Astrocyte of the spinal cord (primary cell): Measurements from ENCODE around the gene MUC7.

ENCODE experiments used
- DNase-seq: peaks from one replicate; pipeline ENCODE4 v3.0.0; 2011; ENCODE audit warnings: low read depth, low spot score
- H3K4me3 ChIP-seq: 2 replicates; pipeline ENCODE4 v1.5.1; 2011; ENCODE audit warnings: low read depth, mild to moderate bottlenecking, low read length, moderate library complexity
- CTCF ChIP-seq: IDR thresholded peaks from 2 replicates; pipeline ENCODE4 v1.5.1; 2012; ENCODE audit warnings: low read depth, mild to moderate bottlenecking, low read length, inconsistent platforms
- in situ Hi-C: cut with HindIII; loops from 2 replicates; pipeline ENCODE4 v1.10.0; 2017; ENCODE audit warnings: low sequenced_read_pairs

The MUC7 gene

GRCh38 chr4:70522626-70523025 is 50.6 kb downstream of the MUC7 start:
- DNase-seq = no peak
- TF ChIP-seq CTCF = no peak
- in situ Hi-C loops = no loop called here
- H3K4me3 ChIP-seq = no peak overlapping the region

GRCh38 chr4:70530997-70531396 is 59.0 kb downstream of the MUC7 start:
- no peak for TF ChIP-seq CTCF
- in situ Hi-C loops = no loop called here
- no peak for DNase-seq
- no peak overlapping the region for H3K4me3 ChIP-seq

GRCh38 chr4:70531981-70532380 is 60.0 kb downstream of the MUC7 start:
- TF ChIP-seq CTCF = no peak
- in situ Hi-C loops = no loop called here
- DNase-seq = no peak
- H3K4me3 ChIP-seq = no peak overlapping the region
